ENCODE measurements around the gene GABRB1. TPM values are rescaled to one million over a fixed set of nuclear protein-coding genes. Genes with fewer than 3 reads are reported as not detected.

The GABRB1 gene
- total RNA-seq, 1 experiment from 2014 or later, result not detected

GRCh38 chr4:47053485-47053884, 22.1 kb downstream of the GABRB1 start:
- no peak for TF ChIP-seq EZH2 (IDR thresholded peaks at IDR 0.05; ENCODE audit: low read length, unreplicated experiment)
- TF ChIP-seq CTCF (conservative IDR thresholded peaks at IDR 0.05; ENCODE audit: low read depth, low read length), result no peak
- no peak for TF ChIP-seq EZH2phosphoT487 (IDR thresholded peaks at IDR 0.05; ENCODE audit: borderline replicate concordance, low read length)
- Histone ChIP-seq H2AFZ (ENCODE audit: low read length) (no peak overlapping the region), H3K9me3 (ENCODE audit: low read length) (no peaks in the 10 kb centered on the region), H3K4me2 (ENCODE audit: low read length) (no peak overlapping the region), H3K27ac (ENCODE audit: low read length) (no peak overlapping the region), H3K4me1 (ENCODE audit: insufficient read depth, low read length) (no peaks in the 10 kb centered on the region), H3F3A (ENCODE audit: low read length, unreplicated experiment) (no peaks in the 10 kb centered on the region), H3K4me3 (ENCODE audit: low read length) (no peak overlapping the region), H4K20me1 (ENCODE audit: low read length) (no peaks in the 10 kb centered on the region), H3K27me3 (ENCODE audit: low read length) (peaks cover 25% of the 10 kb centered on the region), H3K79me2 (ENCODE audit: low read length) (no peaks in the 10 kb centered on the region), H3K9ac (ENCODE audit: low read length) (no peak overlapping the region), H3K36me3 (ENCODE audit: low read depth, low read length) (no peaks in the 10 kb centered on the region), H3K9me2 (replicated peaks; ENCODE audit: low read length) (no peaks in the 10 kb centered on the region)
- no TSS peak for BruUV-seq (replicated peaks)
- CTCF ChIA-PET, result no interaction called here
- DNase-seq, result no peak
- no peak for ATAC-seq
- intact Hi-C loops (cut with micrococcal nuclease), result no loop called here
- POLR2A ChIA-PET (ENCODE audit: unreplicated experiment), result no interaction called here

- ChIA-PET POLR2A (ENCODE audit: unreplicated experiment) (no interaction called here), CTCF (no interaction called here)
- H3K9me3 ChIP-seq (ENCODE audit: low read length), result no peaks in the 10 kb centered on the region
- H3K4me3 ChIP-seq (ENCODE audit: low read length), result no peak overlapping the region
- intact Hi-C loops (cut with micrococcal nuclease), result no loop called here
- no peaks in the 10 kb centered on the region for H3K36me3 ChIP-seq (ENCODE audit: low read depth, low read length)
- BruUV-seq (replicated peaks), result no TSS peak
- DNase-seq (no peak), ATAC-seq (no peak)
- H2AFZ ChIP-seq (ENCODE audit: low read length), result no peak overlapping the region
- no peaks in the 10 kb centered on the region for H4K20me1 ChIP-seq (ENCODE audit: low read length)
- H3K9me2 ChIP-seq (replicated peaks; ENCODE audit: low read length), result no peaks in the 10 kb centered on the region
- H3K79me2 ChIP-seq (ENCODE audit: low read length), result no peaks in the 10 kb centered on the region
- H3K4me2 ChIP-seq (ENCODE audit: low read length), result no peak overlapping the region
- no peak for TF ChIP-seq EZH2phosphoT487 (IDR thresholded peaks at IDR 0.05; ENCODE audit: borderline replicate concordance, low read length)
- H3K27ac ChIP-seq (ENCODE audit: low read length), result no peak overlapping the region
- no peaks in the 10 kb centered on the region for H3K4me1 ChIP-seq (ENCODE audit: insufficient read depth, low read length)
- H3K27me3 ChIP-seq (ENCODE audit: low read length), result peaks cover 23% of the 10 kb centered on the region
- H3F3A ChIP-seq (ENCODE audit: low read length, unreplicated experiment), result no peaks in the 10 kb centered on the region
- no peak overlapping the region for H3K9ac ChIP-seq (ENCODE audit: low read length)
Observed at GRCh38 chr4:47054130-47054529, 22.8 kb downstream of the GABRB1 start.

- H3K27me3 ChIP-seq (ENCODE audit: low read length), result peaks cover 3% of the 10 kb centered on the region; the same call in 1 of the 2 replicates
- no peaks in the 10 kb centered on the region for H3K36me3 ChIP-seq (ENCODE audit: low read depth, low read length)
- DNase-seq, result no peak
- H3K79me2 ChIP-seq (ENCODE audit: low read length), result no peaks in the 10 kb centered on the region
- H3K9me2 ChIP-seq (replicated peaks; ENCODE audit: low read length), result no peaks in the 10 kb centered on the region
- no TSS peak for BruUV-seq (replicated peaks)
- no peaks in the 10 kb centered on the region for H3F3A ChIP-seq (ENCODE audit: low read length, unreplicated experiment)
- ChIA-PET CTCF (no interaction called here), POLR2A (ENCODE audit: unreplicated experiment) (no interaction called here)
- ATAC-seq, result no peak
- no peaks in the 10 kb centered on the region for H3K4me1 ChIP-seq (ENCODE audit: insufficient read depth, low read length)
- no peak overlapping the region for H2AFZ ChIP-seq (ENCODE audit: low read length)
- no peaks in the 10 kb centered on the region for H4K20me1 ChIP-seq (ENCODE audit: low read length)
- H3K4me2 ChIP-seq (ENCODE audit: low read length), result no peak overlapping the region
- no peaks in the 10 kb centered on the region for H3K9me3 ChIP-seq (ENCODE audit: low read length)
- no peak overlapping the region for H3K9ac ChIP-seq (ENCODE audit: low read length)
- intact Hi-C loops (cut with micrococcal nuclease), result no loop called here
- no peak overlapping the region for H3K4me3 ChIP-seq (ENCODE audit: low read length)
- no peak overlapping the region for H3K27ac ChIP-seq (ENCODE audit: low read length)
- TF ChIP-seq CTCF (conservative IDR thresholded peaks at IDR 0.05; ENCODE audit: low read depth, low read length) (no peak), EZH2phosphoT487 (IDR thresholded peaks at IDR 0.05; ENCODE audit: borderline replicate concordance, low read length) (no peak), EZH2 (IDR thresholded peaks at IDR 0.05; ENCODE audit: low read length, unreplicated experiment) (no peak)
Observed at GRCh38 chr4:47057991-47058390, 26.6 kb downstream of the GABRB1 start.
